Bronchus fibroblast of lung (primary cell): Measurements from ENCODE around the gene CARD10. TPM values are rescaled to one million over a fixed set of nuclear protein-coding genes. Genes with fewer than 3 reads are reported as not detected.

Experiments
- total RNA-seq: library from RNA; depleted of rRNA; stranded (reverse); fragments of >200 nt; gene quantifications from 2 replicates; pipeline ENCODE4 v1.2.3, GENCODE V29; 2015

Gene CARD10
- 6.4 and 8.9 TPM in 2 replicates for total RNA-seq

GRCh38 chr22:37519268-37520195, at the start of gene CARD10:
TSS of gene CARD10 (minus strand) at chr22:37519415. CDS start at chr22:37519200, 215 bp downstream.

GRCh38 chr22:37559901-37560607, 40.8 kb upstream of the CARD10 start, which contains the start of gene CDC42EP1:
TSS of gene CDC42EP1 (plus strand) at chr22:37560480. CDS start at chr22:37566350, 5,870 bp downstream.

DNA sequence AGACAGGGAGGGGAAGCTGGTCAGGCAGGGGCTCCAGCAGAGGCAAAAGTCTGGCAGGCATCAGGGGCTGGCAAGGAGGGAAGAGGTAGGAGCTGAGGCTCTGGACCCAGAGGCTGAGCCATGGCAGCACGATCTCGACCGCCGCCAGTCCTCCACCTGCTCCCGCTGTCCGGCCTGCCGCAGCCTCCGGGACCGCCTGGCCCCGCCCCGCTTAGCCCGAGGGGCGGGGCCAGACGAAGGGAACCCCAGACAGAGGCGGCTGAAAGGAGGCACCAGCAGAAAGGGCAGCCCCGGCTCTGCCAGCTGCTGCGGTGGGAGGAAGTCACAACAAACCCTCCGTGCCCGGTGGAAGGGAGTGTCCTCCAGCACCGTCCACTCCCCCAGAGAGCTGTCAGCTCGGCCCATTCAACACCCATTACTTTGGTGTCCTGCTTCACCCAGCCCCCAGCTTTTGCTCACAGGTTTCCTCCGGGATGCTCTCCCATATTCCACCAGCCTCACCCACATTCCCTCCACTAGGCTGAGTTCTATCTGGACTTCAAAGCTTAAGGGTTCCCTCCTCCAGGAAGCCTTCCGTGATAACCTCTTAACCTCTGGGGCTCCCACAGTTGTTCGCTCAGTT, 32.9 kb downstream of the CARD10 start, which contains the start of gene MFNG:
TSS of gene MFNG (minus strand) at position 161 of the 622 bp plus-strand sequence. CDS start 207 bp downstream, outside the sequence.

Other genes starting within 250 kb of the CARD10 start
- 0.15 and 0.17 TPM in 2 replicates for gene CYTH4, start 236.9 kb downstream of the CARD10 start, total RNA-seq
- 1.3 TPM in 2 replicates for gene ELFN2, start 91.9 kb downstream of the CARD10 start, total RNA-seq
- gene MFNG, start 33.0 kb downstream of the CARD10 start, total RNA-seq = 0.15 TPM in 1 of 2 replicates, not detected in the other
- 70.0 and 73.6 TPM in 2 replicates for gene CDC42EP1, start 41.1 kb upstream of the CARD10 start, total RNA-seq
- gene LGALS2, start 60.7 kb upstream of the CARD10 start, total RNA-seq = not detected in 2 replicates
- 34.6 and 36.3 TPM in 2 replicates for gene GGA1, start 89.4 kb upstream of the CARD10 start, total RNA-seq
- 7.6 and 8.9 TPM in 2 replicates for gene SH3BP1, start 120.3 kb upstream of the CARD10 start, total RNA-seq
- 14.1 and 14.9 TPM in 2 replicates for gene PDXP, start 139.3 kb upstream of the CARD10 start, total RNA-seq
- gene LGALS1, start 156.2 kb upstream of the CARD10 start, total RNA-seq = 7,222 and 8,728 TPM in 2 replicates
- 48.6 and 61.5 TPM in 2 replicates for gene NOL12, start 166.9 kb upstream of the CARD10 start, total RNA-seq
- gene TRIOBP, start 177.6 kb upstream of the CARD10 start, total RNA-seq = 85.7 and 87.7 TPM in 2 replicates